GM18858 (cell line): Measurements from ENCODE around the gene NR2C2AP.

Source experiments
- ATAC-seq: cut with Tn5 transposase; IDR thresholded peaks from one replicate; pipeline ENCODE4 v1.9.1; 2021; ENCODE audit not compliant: unreplicated experiment

The NR2C2AP gene

GRCh38 chr19:19152668-19153384 lies 50.4 kb downstream of the NR2C2AP start:
- ATAC-seq = no peak

DNA sequence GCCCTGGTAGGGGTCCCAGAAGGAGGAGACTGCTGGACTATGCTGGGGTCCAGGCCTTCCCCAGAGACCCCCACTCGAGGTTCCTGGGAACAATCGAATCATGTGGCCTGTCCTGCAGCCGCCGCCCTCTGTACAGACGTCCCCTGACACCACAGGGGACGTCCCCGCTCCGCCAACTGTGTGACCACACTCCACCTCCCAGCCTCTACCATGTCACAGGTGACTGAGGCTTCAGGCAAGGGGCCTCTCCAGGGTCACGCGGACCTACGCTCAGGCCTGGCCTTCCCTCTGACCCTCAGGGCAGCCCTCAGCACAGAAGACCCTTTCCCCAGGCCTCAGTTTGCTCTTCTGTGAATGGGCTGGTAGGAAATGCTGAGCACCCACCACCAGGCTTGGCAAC lies 51.8 kb downstream of the NR2C2AP start:
- no peak for ATAC-seq
